HCEC 1CT (cell line): ENCODE results near the gene APMAP.

Experiments
- DNase-seq: peaks from one replicate; pipeline ENCODE4 v3.0.0-alpha.2; 2017

Gene APMAP

GRCh38 chr20:24992487-24993205 is at the start of gene APMAP:
APMAP (minus strand) TSS chr20:24992751; CDS start chr20:24992688, 63 bp downstream.
- peak; percentile 91 for DNase-seq

GRCh38 chr20:25041813-25042530 is 49.4 kb upstream of the APMAP start:
- DNase-seq = no peak

- peak; percentile 74 for DNase-seq
Observed at GRCh38 chr20:25040438-25040831, 47.9 kb upstream of the APMAP start.

- DNase-seq = peak; percentile 62
Observed at GRCh38 chr20:25039697-25040437, 47.3 kb upstream of the APMAP start.

DNA sequence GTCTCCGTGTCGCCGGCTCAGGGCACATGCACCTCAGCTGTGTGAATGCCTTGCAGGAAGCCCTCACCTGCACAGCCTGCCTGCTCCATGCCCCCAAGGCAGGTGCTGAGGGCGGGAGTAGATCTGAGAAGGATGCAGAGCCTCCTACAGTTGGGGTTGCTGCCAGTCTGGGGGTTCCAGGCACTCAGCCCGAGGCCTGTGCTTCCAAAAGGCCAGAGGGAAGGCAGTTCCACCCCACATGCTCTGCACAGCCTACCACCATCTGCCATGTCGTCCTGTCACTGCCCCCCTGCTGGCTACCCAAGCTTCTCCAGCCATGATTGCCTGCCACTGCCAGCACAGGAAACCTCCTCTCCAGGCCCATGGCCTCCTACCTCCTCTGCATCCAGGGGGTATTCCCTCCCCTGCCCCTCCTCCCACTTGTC is 46.1 kb upstream of the APMAP start:
- no peak for DNase-seq

- no peak for DNase-seq
Observed at GRCh38 chr20:25038103-25038410, 45.5 kb upstream of the APMAP start.

DNA sequence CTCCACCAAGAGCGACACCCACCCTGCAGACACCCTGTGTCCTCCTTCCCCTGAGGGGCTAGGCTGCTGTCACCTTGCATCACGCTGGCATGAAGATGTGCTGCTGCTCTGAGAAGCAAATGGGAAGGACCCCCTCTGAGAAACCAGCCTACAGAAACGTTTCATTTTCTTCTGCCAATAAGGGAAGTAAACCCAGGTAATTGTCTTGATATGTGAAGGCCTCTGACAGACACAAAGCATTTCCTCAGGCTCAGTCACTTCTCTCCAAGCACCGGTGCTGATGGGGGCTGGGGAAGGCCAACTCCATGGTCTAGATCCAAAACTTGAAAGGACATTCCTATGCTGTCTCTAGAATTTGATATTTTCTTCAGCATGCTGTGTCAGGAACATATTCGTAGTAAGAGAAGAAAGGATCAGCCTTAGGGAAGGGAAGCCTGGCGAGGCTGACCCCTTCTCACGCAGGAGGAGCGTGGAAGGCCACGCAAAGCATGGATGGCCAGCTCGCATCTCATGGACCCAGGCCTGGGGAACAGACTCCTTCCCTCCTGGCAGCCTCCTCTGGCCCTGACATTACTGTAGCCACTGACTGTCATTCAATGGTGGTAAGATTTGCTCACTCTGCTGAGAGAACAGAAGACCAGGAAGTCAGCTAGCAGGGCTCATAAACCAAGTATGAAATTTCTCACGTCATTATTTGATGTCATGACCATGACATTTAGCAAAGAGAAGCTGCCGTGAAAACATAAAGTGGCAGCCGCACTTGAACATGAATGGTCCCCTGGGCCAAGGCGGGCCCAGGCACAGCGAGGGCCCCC is 44.9 kb upstream of the APMAP start:
- no peak for DNase-seq

DNA sequence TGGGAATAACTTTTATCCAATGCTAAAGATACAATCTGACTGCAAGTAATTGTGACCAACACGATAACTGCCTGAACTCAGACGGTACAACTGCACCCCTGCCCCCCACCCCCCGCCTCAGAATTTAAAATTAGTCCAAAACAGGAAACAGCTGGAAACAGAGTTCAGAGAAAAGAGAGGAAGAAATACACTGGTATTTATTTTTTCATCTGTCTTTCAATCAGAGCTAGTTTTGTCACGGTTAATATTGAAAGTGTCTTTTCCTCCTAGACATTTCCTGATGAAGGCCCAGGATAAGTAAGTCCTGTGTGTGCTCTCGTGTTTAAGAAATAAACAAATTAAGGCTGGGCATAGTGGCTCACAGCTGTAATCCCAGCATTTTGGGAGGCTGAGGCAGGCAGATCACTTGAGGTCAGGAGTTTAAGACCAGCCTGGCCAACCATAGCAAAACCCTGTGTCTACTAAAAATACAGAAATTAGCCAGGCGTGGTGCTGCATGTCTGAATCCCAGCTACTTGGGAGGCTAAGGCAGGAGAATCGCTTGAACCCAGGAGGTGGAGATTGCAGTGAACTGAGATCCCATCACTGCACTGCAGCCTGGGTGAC is 43.9 kb upstream of the APMAP start:
- no peak for DNase-seq

DNA sequence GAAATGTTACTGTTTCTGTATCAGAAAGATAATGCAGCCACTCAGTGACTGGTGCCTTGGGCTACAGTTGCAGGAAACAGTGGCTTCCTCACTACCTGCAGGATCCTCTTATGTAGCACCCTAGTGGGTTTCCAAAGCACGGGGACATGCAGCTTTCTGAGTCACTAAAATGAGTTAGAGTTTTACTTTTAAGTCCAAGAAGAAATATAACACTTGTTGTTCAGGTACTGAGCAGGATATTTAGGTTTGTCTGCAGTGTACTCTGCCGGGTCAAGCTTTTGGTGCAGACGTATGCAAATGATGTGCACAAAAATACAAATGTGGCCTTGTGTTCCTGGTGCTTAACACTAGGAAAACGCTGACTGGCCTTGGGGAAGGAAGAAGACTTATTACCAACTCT is 43.4 kb upstream of the APMAP start:
- no peak for DNase-seq

- no peak for DNase-seq
Observed at GRCh38 chr20:25033924-25034300, 41.4 kb upstream of the APMAP start.

DNA sequence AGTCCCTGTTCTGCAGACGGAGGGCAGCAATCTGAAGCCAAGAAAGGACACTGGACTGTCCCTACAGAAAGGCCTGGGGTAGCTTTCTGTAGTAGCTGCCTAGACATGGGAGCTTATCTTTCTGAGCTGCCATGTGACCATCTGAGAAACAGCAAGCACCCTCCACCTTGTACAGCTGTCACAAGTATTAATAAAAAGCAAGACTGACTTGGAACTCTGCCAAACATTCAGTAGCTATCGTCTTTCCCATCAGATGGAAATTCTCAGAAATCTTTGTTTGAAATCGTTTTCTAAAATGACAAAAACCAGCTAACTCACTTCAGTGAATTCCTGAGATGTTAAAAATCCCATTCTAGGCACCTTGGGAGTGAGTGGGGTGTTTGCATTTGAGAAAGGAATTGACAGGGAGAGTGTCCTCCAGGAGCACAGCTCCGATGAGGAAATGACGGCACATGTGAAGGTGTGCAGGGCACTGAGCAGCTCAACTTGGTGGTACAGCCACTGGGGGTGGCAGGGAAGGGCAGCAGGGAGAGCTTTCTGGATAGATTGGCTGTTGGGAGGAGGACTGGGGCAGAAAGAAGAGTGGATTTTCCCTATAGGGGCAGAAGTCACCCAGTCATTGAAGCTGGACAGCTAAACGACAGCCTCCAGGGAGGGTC is 40.8 kb upstream of the APMAP start:
- no peak for DNase-seq

GRCh38 chr20:25032478-25033264 is 40.1 kb upstream of the APMAP start:
- no peak for DNase-seq

DNA sequence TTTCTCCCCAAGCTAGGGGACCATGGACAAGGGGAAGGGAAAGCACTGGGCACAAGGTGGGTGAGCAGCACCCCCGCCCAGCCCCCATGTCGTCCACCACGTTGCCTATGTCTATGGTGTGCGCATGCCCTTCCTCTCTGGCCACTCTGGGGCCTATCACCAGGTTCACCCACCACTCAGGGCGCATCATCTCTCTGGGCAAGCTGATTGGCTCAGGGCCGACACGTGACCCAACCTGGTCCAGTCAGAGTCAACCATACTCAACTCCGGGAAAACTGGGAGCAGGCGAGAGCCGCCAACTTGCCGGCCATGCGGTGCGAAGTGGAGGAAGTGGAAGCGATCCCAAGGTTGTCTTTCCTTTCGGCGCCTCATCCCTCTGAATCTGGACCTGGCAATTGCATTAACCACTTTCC is 39.5 kb upstream of the APMAP start:
- DNase-seq = no peak

GRCh38 chr20:25031241-25031640 is 38.7 kb upstream of the APMAP start:
- no peak for DNase-seq

DNA sequence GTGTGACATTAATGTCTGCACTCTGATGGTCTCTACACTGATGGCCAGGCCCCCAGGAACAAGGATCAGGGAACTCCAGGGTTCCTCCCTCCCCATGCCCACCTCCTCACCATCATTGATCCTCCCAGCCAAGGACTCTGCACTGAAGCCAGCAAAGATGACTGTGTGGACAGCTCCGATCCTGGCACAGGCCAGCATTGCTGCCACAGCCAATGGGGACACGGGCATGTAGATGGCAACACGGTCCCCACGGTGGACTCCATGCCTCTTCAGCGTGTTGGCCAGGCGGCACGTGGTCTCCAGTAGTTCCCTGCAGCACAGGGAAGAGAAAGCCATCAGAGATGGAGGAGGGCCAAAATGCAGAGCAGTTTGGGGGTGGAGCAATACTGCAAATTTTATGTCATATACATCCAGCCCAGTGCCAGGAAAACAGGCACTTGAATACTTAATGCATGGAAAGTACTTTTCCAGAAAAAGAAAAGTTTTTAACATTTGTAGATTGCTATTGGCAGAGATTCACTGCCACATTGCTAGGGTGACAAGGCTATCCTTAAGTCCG is 38.2 kb upstream of the APMAP start:
- no peak for DNase-seq

- DNase-seq = no peak
Observed at GRCh38 chr20:25030007-25030648, 37.6 kb upstream of the APMAP start.

DNA sequence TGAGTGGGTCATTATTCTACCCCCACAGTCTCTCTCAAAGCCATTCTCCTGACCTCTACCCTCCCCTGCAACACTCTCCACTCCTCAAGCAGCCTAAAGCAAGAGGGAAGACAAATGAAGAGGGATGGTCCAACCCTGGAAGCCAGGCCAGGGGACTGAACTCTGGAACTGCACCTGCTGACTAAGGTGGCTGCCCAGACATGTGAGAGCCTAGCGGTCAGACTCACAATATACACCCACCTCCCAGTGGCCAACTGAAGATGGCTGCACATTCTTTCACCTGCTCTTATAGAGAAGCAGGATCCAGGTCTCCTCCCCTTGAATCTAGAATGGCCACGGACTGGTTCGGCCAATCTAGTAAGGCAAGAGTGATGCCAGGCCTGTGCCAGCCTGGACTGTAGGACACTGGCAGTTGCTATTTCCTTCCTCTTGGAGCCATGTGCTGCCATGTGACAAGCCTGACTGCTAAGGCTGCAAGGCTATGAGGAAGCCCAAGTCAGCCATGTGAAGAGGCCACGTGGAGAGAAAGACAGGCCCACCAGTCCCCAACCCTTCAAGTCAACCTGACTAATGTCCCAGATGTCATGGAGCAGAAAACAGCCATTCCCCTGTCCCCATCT is 33.5 kb upstream of the APMAP start:
- no peak for DNase-seq

- no peak for DNase-seq
Observed at GRCh38 chr20:25025091-25025861, 32.7 kb upstream of the APMAP start.

- DNase-seq = no peak
Observed at GRCh38 chr20:25024171-25024570, 31.6 kb upstream of the APMAP start.
